Testis (tissue), 3 donors: ENCODE measurements around the gene ZNF429. TPM values are rescaled to one million over a fixed set of nuclear protein-coding genes. Genes with fewer than 3 reads are reported as not detected.
"Not testable (repeated sequence)": the region's sequence is repeated elsewhere in the genome, so short reads cannot be mapped to it uniquely, and the experiment has no call there.

Experiments used
- DNase-seq: peaks from one replicate; pipeline ENCODE4 v3.0.0-alpha.2; 2019
- H3K27ac ChIP-seq, 2 donors: fragments of 200-600 bp; sonication (generic); one replicate each; pipeline ENCODE4 v1.5.1; 2019
- H3K27me3 ChIP-seq: fragments of 200-600 bp; sonication (generic); one replicate; pipeline ENCODE4 v1.5.1; 2019
- H3K36me3 ChIP-seq: fragments of 200-600 bp; sonication (generic); one replicate; pipeline ENCODE4 v1.5.1; 2017; ENCODE audit warnings: low read depth; ENCODE audit errors: missing control alignments
- H3K4me1 ChIP-seq: fragments of 200-600 bp; sonication (generic); one replicate; pipeline ENCODE4 v1.5.1; 2019
- H3K4me3 ChIP-seq, 2 donors: fragments of 200-600 bp; sonication (generic); one replicate each; pipeline ENCODE4 v1.5.1; 2017 to 2019
- H3K9me3 ChIP-seq: fragments of 200-600 bp; sonication (generic); one replicate; pipeline ENCODE4 v1.5.1; 2017
- CTCF ChIP-seq, 3 experiments: fragments of 450-650 bp in 2 of 3; fragments of 200-600 bp in 1 of 3; sonication (generic) in 1 of 3; IDR thresholded peaks; one replicate each; pipeline ENCODE4 v1.5.1; 2016 to 2019; ENCODE audit warnings: antibody characterized with exemption in 3 of 3, mild to moderate bottlenecking in 2 of 3, moderate library complexity in 1 of 3
- POLR2A ChIP-seq: fragments of 450-650 bp; IDR thresholded peaks from one replicate; pipeline ENCODE4 v1.6.1; 2017; ENCODE audit warnings: antibody characterized with exemption, mild to moderate bottlenecking, moderate library complexity
- WGBS, 2 donors: methylation state at CpG; one replicate each; pipeline ENCODE4 v1.1.5; 2018; 5-methylcytosine and 5-hydroxymethylcytosine counted together
- intact Hi-C: fragments of 100-400 bp; cut with DNase I; formaldehyde crosslinking; loops from one replicate; pipeline ENCODE4 v1.15.1; 2023; ENCODE audit warnings: low total_unique reads
- polyA plus RNA-seq: library from polyadenylated mRNA; stranded (reverse); fragments of 350-450 nt; fragmentation: Illumina TruSeq; extraction: RNeasy Lipid Tissue Mini Kit (QIAGEN cat#74804); gene quantifications from one replicate; pipeline ENCODE4 v1.2.3, GENCODE V29; 2014; ENCODE audit warnings: low read depth, low replicate concordance; ENCODE audit not compliant: insufficient read depth
- total RNA-seq, 2 donors: library from RNA; depleted of rRNA; stranded (reverse); fragments of >200 nt; gene quantifications; one replicate each; pipeline ENCODE4 v1.2.3, GENCODE V29; 2016

Gene ZNF429
- total and polyA plus RNA-seq, 3 donors from 2014 or later, result 10.1 to 40.9 (median 32.3) TPM

DNA sequence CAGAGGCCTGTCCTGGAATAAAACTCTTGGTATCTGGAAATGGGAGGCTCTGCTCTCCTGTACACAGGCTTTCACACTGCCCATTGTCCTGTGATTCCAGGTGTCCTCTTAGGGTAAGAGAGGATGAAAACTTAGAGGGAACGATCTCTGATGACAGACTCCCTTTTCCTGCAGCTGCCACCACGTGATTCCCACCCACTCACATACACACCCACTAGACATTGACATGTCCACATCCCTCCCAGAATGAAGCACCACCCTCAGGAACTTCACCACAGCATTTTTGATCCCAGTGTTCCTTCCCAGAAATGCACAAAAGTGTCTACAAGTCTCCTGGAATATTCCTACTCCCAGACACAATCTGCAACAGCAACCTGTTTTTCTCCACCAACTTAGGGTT is 8.2 kb downstream of the ZNF429 start:
- 56 to 63% methylated on average over 2 of the region's 2 CpGs for WGBS, 2 donors
- H3K4me3 ChIP-seq, result no peak overlapping the region
- H3K9me3 ChIP-seq, result no peaks in the 10 kb centered on the region
- no peak overlapping the region for H3K27ac ChIP-seq
- intact Hi-C loops, result no loop called here
- no peaks in the 10 kb centered on the region for H3K36me3 ChIP-seq
- DNase-seq, result no peak
- H3K27me3 ChIP-seq, result no peaks in the 10 kb centered on the region
- peaks cover 4% of the 10 kb centered on the region for H3K4me1 ChIP-seq
- TF ChIP-seq POLR2A, result no peak
- TF ChIP-seq CTCF (IDR thresholded peaks at IDR 0.05), result no peak

- no peaks in the 10 kb centered on the region for H3K9me3 ChIP-seq
- no peak overlapping the region for H3K27ac ChIP-seq
- H3K4me3 ChIP-seq, result no peak overlapping the region
- H3K27me3 ChIP-seq, result no peaks in the 10 kb centered on the region
- intact Hi-C loops, result no loop called here
- no peak for DNase-seq
- no peaks in the 10 kb centered on the region for H3K36me3 ChIP-seq
- no peaks in the 10 kb centered on the region for H3K4me1 ChIP-seq
- TF ChIP-seq POLR2A (no peak), CTCF (IDR thresholded peaks at IDR 0.05) (no peak)
- WGBS, 2 donors, result 91 to 100% methylated on average over 2 of the region's 2 CpGs
Observed at GRCh38 chr19:21519488-21519887, 14.1 kb downstream of the ZNF429 start.

GRCh38 chr19:21532904-21533303 is 27.5 kb downstream of the ZNF429 start:
- Histone ChIP-seq H3K27ac (no peak overlapping the region), H3K27me3 (no peaks in the 10 kb centered on the region), H3K36me3 (peaks cover 4% of the 10 kb centered on the region), H3K4me3 (no peak overlapping the region), H3K9me3 (no peaks in the 10 kb centered on the region), H3K4me1 (no peaks in the 10 kb centered on the region)
- no peak for DNase-seq
- TF ChIP-seq POLR2A, result no peak
- no peak for TF ChIP-seq CTCF (IDR thresholded peaks at IDR 0.05)
- WGBS, 2 donors, result 97 to 98% methylated on average over 3 of the region's 3 CpGs
- intact Hi-C loops, result no loop called here

DNA sequence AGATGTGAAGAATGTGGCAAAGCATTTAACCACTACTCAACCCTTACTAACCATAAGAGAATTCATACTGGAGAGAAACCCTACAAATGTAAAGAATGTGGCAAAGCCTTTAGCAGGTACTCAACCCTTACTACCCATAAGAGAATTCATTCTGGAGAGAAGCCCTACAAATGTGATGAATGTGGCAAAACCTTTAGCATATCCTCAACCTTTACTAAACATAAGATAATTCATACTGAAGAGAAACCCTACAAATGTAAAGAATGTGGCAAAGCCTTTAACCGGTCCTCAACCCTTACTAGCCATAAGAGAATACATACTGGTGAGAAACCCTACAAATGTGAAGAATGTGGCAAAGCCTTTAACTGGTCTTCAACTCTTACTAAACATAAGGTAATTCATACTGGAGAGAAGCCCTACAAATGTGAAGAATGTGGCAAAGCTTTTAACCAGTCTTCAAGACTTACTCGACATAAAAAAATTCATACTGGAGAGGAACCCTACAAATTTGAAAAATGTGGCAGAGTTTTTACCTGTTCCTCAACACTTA is 31.4 kb downstream of the ZNF429 start:
- DNase-seq, intact Hi-C loops, H3K4me3 ChIP-seq, H3K27me3 ChIP-seq, H3K27ac ChIP-seq, H3K9me3 ChIP-seq, H3K36me3 ChIP-seq, H3K4me1 ChIP-seq: not testable (repeated sequence)
- WGBS, 2 donors, result 96 to 98% methylated on average over 2 of the region's 2 CpGs

DNA sequence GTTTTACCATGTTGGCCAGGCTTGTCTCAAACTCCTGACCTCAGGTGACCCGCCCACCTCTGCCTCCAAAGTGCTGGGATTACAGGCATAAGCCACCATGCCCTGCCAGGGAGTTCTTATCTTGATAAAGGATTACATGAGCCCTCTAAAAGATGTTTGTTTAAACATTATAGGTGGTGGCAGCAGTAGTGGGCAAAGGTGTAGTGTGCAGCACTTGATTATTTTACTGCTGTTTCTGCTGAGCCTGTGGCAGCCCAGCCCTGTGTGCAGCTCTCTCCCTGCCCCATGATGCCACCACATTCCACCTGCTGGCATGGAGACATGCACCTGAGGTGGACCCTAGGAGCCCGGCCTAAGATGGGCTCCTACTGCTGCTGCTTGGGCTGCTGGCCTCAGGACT is 54.0 kb downstream of the ZNF429 start:
- Histone ChIP-seq H3K4me3 (no peak overlapping the region), H3K36me3 (no peaks in the 10 kb centered on the region), H3K9me3 (no peaks in the 10 kb centered on the region), H3K4me1 (no peaks in the 10 kb centered on the region), H3K27me3 (no peaks in the 10 kb centered on the region), H3K27ac (no peak overlapping the region)
- DNase-seq, result no peak
- WGBS, 2 donors, result 92 to 94% methylated on average over 2 of the region's 2 CpGs
- intact Hi-C loops, result no loop called here
- no peak for TF ChIP-seq POLR2A
- TF ChIP-seq CTCF (IDR thresholded peaks at IDR 0.05), result no peak
